Activated naive CD4-positive, alpha-beta T cell (primary cell): Measurements from ENCODE around the gene NPEPL1.
"Not testable (repeated sequence)": the region's sequence is repeated elsewhere in the genome, so short reads cannot be mapped to it uniquely, and the experiment has no call there.

ENCODE experiments used
- DNase-seq, 4 experiments: peaks; one replicate each; lab custom pipeline; 2025; lab: John Stamatoyannopoulos, UW

The NPEPL1 gene

DNA sequence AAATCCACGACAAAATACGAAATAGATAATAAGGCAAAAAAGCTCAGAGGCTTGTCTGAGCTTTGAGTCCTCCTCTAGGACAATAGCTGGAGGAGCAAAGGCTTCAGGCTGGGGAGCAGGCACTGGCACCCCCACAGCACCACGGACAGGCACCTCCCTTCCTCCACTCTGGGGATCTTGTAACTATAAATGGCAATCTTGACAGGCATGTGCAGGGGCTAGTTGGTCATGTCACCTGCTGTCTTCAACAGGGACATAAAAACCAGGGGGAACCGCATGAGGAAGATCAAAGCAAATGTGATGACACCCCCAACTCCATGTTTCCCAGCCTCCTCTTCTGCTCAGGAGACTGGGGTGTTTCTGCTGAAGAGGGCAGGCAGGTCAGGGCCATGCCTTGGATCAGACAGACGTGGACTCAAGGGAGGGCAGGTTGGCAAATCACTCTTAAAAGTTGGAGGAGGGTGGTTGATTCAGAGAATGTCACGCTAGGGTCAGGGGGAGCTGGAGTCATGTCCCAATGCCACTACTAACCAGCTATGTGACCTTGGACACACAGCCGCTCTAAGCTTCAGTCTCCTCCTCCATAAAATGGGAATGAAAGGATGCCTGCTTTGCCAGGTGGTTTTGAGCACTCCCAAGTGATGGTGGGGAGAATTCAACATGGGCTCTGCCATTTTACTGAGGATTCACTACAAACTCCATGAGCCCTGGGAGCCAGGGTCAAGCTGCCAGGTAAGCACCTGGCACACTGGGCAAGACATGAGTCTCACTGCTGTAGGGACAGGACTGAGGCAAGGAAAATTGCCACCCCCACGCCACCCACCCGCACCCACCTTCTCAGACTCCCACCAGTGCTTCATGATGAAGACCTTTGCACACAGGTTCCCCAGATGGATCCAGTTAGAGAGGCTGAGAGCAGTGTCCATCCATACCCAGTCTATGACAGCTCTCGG, 48.0 kb downstream of the NPEPL1 start:
- no peak for DNase-seq

DNA sequence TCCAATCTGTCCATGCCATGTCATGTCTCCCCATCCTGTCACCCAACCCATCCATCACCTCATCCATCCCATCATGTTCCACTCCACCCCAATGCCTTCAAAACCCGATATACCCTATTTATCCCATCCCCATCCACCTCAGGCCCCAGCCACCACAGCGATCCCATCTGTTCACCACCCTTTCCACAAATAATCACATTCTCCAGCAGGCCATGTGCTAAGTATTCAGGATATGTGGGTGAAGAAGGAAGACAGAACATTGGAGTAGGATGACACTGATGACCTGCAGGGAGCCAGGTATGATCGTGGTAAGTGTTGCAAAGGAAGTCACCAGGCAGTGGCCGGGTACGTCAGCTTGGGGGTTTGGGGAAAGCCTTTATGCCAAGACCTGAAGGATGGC, 48.8 kb downstream of the NPEPL1 start:
- DNase-seq = no peak

DNA sequence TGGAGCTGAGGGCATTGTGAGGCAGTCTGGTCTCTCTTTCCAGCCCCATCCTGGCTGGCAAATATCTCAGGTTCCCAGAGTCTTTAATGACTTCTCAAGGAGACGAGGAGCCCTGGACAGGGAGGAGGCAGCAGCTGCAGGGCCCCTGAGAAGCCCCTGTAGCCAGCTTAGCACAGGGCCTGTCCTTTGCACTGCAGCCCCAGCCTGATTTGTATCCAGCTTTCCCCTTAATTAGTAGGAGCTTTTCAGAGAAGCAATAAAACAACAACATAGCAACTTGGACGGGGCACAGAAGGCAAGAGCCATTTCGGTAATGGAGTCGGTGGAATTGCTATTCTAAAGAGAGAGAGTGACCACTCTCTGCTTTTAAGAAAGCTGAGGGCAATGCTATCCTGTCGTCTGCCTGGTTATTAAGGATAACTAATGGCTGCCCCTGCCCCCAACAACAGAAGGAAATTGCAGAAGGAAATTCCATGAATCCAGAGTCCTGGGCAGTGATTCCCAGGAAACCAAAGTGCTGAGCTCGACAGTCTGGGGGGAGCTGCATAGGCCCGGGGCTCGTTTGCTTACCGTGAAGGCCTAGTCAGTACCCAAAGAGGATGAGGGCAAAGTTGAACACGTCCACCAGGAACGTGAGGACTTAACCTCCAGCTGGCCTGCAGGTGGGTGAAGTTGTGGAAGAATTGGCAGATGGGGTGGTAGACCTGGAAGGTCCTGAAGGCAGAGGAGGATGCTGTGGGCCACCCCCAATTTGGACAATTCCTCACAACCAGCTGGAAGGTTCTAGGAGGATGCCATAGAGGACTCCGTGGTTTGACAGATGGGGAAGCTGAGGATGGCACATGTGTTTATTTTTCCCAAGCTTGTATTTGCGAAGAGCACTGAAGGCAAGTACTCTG, 50.3 kb downstream of the NPEPL1 start:
- DNase-seq = no peak

DNA sequence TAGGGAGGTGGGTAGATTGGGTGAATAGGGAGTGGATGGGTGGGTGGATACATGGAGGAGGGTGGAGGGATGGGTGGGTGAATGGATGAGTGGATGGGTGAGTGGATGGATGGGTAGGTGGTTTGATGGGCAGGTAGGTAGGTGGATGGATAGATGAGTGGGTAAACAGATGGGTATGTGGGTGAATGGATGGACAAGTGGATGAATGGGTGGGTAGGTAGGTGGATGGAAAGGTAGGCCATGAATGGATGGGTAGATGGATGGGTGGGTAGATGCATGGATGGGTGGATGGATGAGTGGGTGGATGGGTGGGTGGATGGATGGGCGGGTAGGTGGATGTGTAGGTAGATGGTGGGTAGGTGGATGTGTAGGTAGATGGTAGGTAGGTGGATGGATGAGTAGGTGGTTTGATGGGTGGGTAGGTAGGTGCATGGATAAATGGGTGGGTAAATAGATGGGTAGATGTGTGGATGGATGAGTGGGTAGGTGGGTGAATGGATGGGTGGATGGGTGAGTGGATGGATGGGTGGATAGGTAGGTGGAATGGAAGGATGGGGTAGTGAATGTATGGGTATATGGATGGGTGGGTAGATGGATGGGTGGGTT, 51.4 kb downstream of the NPEPL1 start:
- no peak for DNase-seq

DNA sequence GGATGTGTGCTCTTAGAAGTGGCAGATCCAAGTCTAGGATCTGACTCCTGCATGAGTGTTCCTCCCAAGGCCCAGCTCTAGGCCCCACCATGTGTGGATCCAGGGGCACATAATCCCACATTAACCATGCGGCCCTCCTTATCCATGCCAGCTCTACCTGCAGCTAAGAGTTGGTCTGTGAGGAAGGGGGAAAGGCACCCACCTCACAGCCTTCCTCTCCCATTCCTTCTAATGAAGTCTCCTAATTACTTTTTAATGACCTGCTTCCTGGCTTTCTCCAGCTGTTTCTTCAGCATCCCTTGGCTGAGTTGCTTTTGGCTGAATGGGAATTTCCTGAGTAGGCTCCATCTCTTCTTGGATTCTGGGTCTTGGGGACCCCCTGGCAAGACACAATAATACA, 52.2 kb downstream of the NPEPL1 start:
- no peak for DNase-seq

DNA sequence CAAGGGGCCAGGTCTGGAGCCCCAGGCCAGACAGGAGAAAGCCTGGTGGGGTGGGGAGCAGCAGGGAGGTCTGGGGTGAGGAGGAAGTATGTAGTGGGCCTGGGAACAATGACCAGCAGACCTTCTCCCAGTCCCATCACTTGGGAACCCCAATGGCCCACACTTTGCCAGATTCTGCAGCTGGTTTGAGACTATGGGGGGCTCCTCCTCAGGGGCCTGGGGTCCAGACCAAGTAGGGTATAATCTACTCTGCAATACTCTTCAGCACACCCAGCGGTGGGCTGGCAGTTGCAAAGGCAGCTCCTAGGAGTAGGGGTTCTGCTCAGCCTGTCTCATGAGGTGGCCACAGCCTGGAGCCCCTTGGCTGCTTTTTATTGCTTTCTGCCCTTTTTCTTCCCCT, 52.8 kb downstream of the NPEPL1 start:
- DNase-seq = no peak

DNA sequence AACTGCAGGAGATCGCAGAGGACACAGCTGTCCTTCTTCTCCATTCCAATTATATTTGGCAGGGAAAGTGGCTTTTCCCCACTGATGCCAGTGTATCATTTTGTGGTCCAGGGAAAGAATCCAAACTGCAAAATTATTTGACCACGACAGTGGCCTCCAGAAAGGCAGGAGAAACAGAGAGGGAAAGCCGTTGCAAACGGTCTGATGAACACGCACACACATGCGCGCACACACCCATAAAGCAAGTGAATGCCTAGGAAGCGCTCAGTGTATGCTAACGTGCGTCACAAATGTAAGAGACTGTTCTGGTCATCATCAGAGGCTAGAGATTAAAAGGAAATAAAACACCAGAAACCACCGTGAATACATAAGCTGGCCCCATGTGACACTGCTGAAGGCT, 54.0 kb downstream of the NPEPL1 start:
- DNase-seq = no peak

DNA sequence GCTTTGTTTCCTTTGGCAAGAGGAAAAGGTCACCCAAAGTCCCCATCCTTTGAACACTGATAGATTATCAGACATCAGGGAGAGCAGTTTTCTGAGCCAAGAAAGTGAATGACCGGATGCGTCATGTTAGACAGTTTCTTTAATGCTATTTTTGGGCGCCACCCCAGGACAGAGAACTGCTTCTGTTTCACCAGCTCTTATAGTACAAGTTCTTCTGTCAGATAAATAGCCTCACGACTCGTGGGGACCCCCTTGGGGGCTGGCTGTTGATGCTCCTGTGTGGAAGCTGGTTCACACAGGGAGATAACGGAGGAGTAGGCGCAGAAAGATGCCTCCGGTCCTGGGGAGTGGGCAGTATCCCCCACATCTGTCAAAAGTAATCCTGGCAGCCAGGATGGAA, 54.6 kb downstream of the NPEPL1 start:
- no peak for DNase-seq

DNA sequence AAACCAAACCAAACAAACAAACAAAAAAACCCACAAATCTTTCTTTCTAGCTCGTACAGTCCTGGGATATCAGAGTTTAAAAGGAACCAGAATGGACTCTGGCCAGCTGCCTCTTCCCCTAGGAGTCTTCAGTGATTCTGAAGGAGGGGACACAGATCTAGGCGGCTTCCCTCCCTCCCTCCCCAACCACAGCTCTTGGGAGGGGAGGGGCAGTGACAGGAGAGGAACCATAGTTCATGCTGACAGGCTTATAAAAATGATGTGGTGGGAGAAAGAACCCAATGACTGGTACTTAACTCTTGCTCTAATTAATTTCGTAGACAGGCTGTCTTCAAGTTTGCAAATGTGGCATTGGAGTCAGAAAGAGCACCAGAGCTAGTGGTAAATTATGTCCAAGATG, 56.0 kb downstream of the NPEPL1 start:
- DNase-seq = no peak

DNA sequence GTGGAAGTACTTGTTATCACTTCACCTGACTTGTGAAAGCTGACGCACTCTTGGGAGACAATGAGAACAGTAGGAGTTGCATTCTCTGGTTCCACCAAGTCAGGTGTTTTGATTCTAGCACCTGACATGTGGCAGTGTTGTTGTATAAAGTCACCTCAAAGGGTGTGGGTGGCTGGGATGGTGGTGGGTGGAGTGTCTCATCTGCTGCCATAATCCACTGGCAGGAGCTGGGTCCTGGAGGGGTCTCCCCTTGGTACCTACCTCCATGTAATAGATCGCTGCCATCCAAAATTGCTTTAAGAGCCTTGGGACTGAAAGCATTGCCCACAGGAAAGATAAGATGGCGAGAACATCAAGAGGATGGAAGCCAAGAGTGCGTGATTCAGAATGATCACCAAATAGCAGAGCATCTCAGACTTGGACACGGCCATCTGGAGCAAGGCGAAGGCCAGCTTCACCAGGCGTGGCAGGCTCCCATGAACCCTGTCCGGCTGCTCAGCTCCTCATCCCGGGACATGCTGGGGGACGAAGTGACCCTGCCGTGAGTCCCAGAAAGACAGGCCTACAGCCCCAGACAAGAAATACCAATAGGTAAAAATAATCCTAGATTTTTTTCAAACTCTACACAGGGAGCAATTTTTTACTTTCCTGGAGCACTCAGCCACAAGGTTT, 56.6 kb downstream of the NPEPL1 start:
- DNase-seq = no peak

DNA sequence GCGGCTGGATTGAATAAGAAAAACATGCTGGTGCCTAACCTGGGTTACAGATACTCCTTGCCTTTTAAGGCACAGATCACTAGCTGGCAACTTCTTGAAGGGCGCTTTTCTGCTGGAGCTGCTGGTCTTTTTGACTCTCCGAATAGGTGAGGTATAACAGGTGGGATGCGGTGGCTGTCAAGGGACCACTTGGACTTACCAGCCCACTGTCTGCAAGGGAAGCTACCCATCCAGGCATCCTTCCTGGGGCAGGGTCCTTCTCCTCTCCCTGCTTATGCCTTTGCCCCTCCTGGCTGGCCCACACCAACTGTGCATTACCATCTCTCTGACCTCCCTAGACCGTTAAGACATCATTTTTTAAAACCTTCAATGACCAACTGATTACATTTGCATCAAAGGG, 57.4 kb downstream of the NPEPL1 start:
- no peak for DNase-seq

DNA sequence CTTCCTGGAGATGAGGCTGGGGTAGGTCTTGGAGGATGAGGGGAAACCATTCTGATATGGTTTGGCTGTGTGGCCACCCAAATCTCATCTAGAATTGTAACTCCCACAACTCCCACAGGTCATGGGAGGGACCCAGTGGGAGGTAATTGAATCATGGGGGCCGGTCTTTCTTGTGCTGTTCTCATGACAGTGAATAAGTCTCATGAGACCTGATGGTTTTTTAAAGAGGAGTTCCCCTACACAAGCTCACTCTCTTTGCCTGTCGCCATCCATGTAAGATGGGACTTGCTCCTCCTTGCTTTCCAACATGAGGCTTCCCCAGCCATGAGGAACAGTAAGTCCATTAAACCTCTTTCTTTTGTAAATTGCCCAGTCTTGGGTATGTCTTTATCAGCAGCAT, 58.1 kb downstream of the NPEPL1 start:
- not testable (repeated sequence) for DNase-seq

DNA sequence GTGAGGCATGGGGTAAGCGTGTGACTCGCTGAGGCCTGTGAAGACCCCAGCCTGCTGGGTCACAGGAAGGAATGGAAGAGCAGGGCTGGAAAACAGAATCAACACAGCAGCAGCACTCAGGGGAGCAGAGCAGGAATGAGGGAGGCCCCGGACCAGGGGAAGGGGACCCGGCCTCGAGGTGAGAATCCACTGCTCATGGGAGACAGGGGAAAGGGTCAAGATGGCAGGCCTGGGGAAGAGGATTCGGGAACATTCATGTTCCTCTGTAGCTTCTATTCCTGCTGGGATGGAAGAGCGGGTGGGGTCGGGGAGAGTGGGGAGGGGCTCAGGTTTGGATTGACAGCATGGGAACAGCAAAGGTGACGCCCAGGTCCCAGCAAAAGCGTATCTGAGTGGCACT, 59.4 kb downstream of the NPEPL1 start:
- DNase-seq = no peak

DNA sequence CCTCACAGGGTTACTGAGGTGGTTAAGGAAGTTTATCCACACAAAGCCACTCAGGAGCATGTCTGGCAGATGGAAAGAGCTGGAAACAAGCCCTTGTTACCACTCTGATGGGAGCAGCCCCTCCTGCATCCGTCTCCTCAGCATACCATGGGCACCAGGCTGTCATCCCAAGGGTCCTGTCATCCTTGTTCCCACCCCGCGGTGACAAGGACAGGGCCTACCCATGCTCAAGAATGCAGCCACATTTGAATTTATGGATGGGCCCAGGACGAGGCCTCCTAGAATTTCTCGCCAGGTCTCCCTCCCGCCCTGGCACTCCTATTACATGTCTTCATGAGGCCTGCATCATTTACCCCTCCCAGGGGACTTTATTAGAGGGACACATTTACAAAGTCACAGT, 60.0 kb downstream of the NPEPL1 start:
- DNase-seq = no peak

DNA sequence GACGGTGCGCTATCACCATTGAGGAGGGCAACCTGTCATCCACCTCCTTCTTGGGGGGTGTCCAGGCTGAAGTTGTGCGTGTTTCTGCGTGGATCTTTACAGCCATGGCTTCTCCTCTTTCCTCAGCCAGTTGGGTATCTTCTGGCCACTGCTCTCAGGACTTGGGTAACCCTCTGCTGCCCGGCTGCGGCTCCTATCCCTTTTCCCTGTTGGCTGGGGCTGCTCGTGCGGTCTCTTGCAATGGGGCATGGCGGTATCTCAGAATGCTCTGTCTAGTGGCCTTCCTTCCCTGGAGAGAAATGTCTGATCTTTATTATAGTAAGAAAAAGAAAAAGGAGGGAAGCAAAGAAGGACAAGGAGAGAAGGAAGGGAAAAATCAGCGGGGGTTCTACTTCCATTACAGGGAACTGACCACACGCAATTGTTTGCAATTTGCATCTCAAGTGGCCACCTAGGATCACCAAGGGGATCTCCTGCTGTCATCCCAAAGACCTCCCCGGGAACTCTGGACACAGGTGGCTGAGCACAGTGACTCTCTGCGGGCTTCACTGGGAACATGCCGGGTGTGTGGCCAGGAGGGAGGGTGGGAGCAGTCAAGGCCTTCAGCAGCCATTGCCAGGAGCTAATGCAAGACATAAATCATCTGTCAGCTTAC, 60.8 kb downstream of the NPEPL1 start:
- no peak for DNase-seq

DNA sequence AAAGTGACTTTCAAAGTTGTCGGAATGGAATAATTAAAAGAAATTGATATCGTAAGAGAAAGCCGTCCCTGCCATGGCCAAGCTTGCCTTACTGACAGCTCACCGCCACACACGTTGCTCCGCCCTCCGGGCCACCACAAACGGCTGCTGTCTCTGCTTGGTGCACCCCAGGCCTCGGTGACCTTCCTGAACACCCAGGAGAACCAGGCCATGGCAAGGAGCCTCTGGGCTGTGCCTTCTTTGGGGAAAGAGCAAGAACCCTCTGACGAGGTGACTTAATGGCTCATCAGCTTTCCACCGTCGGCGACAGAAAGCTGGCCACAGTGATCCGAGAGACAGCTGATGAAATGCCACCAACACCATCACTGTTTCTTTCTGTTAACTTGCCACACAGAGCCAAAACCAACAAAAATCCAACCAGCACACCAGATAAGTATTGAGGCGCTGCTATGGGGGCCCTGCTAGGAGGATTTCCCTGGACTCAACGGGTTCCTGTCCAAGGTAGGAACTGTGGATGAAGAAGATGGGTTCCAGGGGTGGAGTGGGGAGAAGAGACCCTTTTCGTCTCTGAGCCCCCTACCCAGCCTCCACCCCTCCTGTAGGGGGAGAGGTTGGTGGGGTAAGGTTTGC, 61.4 kb downstream of the NPEPL1 start:
- no peak for DNase-seq

DNA sequence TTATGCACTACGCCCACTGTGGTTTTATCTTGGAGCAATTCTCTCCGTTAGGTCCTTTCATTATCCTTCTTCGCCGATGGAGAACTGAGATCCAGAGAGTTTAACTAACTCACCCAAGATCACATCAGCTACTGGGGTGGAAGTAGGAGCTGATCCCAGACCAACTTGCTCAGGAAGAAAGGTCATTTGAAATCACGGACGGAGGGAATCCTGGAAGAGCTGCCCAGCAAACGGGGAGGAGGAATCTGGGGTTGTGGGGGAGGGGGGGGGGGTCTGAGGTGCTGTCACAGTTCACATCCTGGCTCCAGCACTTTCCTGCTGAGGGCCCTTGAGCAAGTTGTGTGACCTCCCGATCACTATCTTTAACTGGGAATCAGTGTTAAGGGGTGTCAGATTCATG, 62.0 kb downstream of the NPEPL1 start:
- DNase-seq = no peak

DNA sequence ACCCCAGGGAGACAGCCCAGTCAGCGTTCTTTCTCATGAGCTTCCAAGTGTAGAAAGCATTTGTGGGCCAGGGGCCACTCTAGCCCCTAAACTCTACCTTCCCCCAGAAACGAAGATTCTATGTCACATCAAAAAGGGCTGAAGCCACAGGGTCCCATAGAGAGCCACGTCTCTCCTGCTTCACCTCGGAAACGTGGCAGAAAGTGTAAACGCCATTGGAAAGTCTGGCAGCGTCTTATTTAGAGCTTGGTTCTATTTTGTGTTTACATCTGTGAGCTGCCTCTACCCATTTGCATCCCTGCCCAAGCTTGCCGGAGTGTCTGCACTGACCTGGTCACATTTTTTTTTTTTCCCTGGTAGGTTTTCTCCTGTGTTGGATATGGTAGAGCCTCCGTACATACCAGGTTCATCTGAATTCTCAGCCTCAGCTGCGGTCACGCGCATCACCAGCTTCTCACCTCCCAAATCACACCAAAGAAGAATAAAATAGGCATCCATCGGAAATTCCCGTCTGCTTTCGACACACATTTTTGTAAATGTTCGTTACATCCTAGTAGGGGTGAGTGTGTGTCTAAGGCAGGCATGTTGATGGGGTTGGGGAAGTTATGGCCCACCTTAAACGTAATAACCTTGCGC, 62.6 kb downstream of the NPEPL1 start:
- DNase-seq = no peak

DNA sequence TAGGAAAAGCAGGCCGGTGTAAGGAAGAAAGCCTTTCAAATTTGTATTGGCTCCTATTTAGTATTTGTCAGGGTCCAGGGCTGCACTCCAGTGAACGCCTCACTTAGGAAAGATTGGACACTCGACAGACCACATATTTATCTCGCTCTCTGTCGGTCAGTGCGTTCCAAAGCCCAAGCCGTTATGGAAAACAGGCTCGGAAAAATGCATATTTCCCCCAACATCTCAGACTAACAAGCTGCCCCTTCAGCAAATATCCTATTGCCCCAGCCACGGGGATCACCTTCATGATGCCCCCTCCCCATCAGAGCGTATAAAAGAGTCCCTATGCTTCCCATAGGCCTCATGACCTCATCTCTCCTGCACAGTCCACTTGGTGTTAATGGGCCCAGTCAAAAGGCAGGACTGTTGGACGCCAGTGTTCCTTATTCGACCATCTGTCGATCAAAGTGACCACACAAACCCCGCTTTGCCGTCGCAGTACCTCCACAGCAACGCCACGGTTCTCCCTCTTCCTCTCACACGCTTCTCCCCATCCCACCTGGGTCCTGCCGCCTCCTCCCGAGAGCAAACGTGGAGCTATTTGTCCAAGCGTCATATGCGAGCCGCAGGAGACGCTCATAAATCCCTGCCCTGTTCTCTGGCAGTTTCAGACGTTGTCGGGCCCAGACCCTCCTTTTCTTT, 63.3 kb downstream of the NPEPL1 start:
- no peak for DNase-seq

DNA sequence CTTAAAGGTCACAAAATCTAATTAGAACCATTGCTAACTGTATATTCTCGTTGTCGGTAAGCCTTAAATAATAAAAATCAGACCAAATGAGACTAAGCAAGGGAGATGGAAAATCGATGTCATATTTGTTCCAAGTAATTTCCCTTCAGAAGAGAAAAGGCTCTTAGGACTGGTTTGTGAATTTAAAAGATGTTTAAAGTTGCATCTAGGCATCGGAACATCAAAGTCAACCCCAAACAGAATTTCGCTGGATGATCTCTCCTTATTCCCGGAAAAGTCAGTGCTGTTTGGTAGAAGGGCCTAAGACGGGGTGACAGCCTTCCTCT, 63.8 kb downstream of the NPEPL1 start:
- no peak for DNase-seq
